HepG2 (cell line): ENCODE results near the gene PKP3. TPM values are rescaled to one million over a fixed set of nuclear protein-coding genes. Genes with fewer than 3 reads are reported as not detected.

Experiments
- FOXP4 ChIP-seq: sonication (generic); formaldehyde crosslinking; IDR thresholded peaks from 2 replicates; pipeline ENCODE4 v1.4.0; 2020; ENCODE audit warnings: missing genetic modification reagents
- HCFC1 ChIP-seq: fragments of 150-350 bp; IDR thresholded peaks from 2 replicates; pipeline ENCODE4 v1.6.1; 2014; ENCODE audit warnings: low read depth, low read length
- HDAC1 ChIP-seq: sonication (generic); formaldehyde crosslinking; IDR thresholded peaks from 2 replicates; pipeline ENCODE4 v1.5.1; 2020; ENCODE audit warnings: mild to moderate bottlenecking, missing genetic modification reagents
- HNRNPLL ChIP-seq: fragments of 200-400 bp; formaldehyde crosslinking; IDR thresholded peaks from 2 replicates; pipeline ENCODE4 v1.6.1; 2017; ENCODE audit warnings: mild to moderate bottlenecking, low read depth, low read length; ENCODE audit not compliant: poor library complexity, severe bottlenecking
- MEIS2 ChIP-seq: sonication (generic); formaldehyde crosslinking; IDR thresholded peaks from 2 replicates; pipeline ENCODE4 v1.9.0; 2021; ENCODE audit warnings: mild to moderate bottlenecking, missing genetic modification reagents
- MIER3 ChIP-seq: IDR thresholded peaks from 2 replicates; pipeline ENCODE4 v1.6.1; 2016; ENCODE audit warnings: missing compliant biosample characterization, borderline replicate concordance
- MTA1 ChIP-seq: sonication (generic); formaldehyde crosslinking; IDR thresholded peaks from 2 replicates; pipeline ENCODE4 v1.4.0; 2020; ENCODE audit warnings: missing genetic modification reagents, mild to moderate bottlenecking, borderline replicate concordance
- MTERF4 ChIP-seq: sonication (generic); formaldehyde crosslinking; IDR thresholded peaks from 2 replicates; pipeline ENCODE4 v1.8.0; 2023; ENCODE audit warnings: mild to moderate bottlenecking, missing genetic modification reagents
- NFAT5 ChIP-seq: sonication (generic); formaldehyde crosslinking; IDR thresholded peaks from 2 replicates; pipeline ENCODE4 v1.4.0; 2020; ENCODE audit warnings: missing genetic modification reagents
- NFE2L1 ChIP-seq: sonication (generic); formaldehyde crosslinking; IDR thresholded peaks from 2 replicates; pipeline ENCODE4 v1.4.0; 2020; ENCODE audit warnings: missing genetic modification reagents, mild to moderate bottlenecking, borderline replicate concordance
- NR2F2 ChIP-seq: IDR thresholded peaks from 2 replicates; pipeline ENCODE4 v1.6.1; 2012; ENCODE audit warnings: low read depth, inconsistent platforms, borderline replicate concordance
- RXRA ChIP-seq: sonication (generic); formaldehyde crosslinking; IDR thresholded peaks from 2 replicates; pipeline ENCODE4 v1.5.1; 2020; ENCODE audit warnings: missing genetic modification reagents
- TAF15 ChIP-seq: fragments of 200-400 bp; formaldehyde crosslinking; IDR thresholded peaks from one replicate; pipeline ENCODE4 v1.6.1; 2018; ENCODE audit warnings: mild to moderate bottlenecking, low read depth, low read length; ENCODE audit not compliant: poor library complexity, severe bottlenecking
- ZMYM2 ChIP-seq: sonication (generic); formaldehyde crosslinking; IDR thresholded peaks from 2 replicates; pipeline ENCODE4 v1.8.0; 2022; ENCODE audit warnings: mild to moderate bottlenecking, missing genetic modification reagents
- ZNF10 ChIP-seq: sonication (generic); formaldehyde crosslinking; IDR thresholded peaks from 2 replicates; pipeline ENCODE4 v1.4.0; 2020; ENCODE audit warnings: mild to moderate bottlenecking, low read depth, missing genetic modification reagents, borderline replicate concordance
- ZNF160 ChIP-seq: sonication (generic); formaldehyde crosslinking; IDR thresholded peaks from 2 replicates; pipeline ENCODE4 v1.8.0; 2022; ENCODE audit warnings: mild to moderate bottlenecking, inconsistent platforms, missing genetic modification reagents
- ZNF17 ChIP-seq: sonication (generic); formaldehyde crosslinking; IDR thresholded peaks from 2 replicates; pipeline ENCODE4 v1.5.0; 2020; ENCODE audit warnings: mild to moderate bottlenecking, missing genetic modification reagents
- ZNF296 ChIP-seq: sonication (generic); formaldehyde crosslinking; conservative IDR thresholded peaks from 2 replicates; pipeline ENCODE4 v1.5.0; 2020; ENCODE audit warnings: mild to moderate bottlenecking, missing genetic modification reagents
- ZNF530 ChIP-seq: sonication (generic); formaldehyde crosslinking; IDR thresholded peaks from 2 replicates; pipeline ENCODE4 v1.5.0; 2020; ENCODE audit warnings: low read depth, mild to moderate bottlenecking, missing genetic modification reagents
- ZNF660 ChIP-seq: sonication (generic); formaldehyde crosslinking; IDR thresholded peaks from 2 replicates; pipeline ENCODE4 v1.5.1; 2020; ENCODE audit warnings: mild to moderate bottlenecking, low read depth, missing genetic modification reagents, borderline replicate concordance
- ZNF766 ChIP-seq: sonication (generic); formaldehyde crosslinking; IDR thresholded peaks from 2 replicates; pipeline ENCODE4 v1.5.0; 2020; ENCODE audit warnings: missing genetic modification reagents, borderline replicate concordance
- polyA plus RNA-seq, 8 experiments: library from polyadenylated mRNA; depleted of rRNA in 3 of 8; stranded (reverse) in 7 of 8; unstranded in 1 of 8; fragments of >200 nt; fragmentation: Illumina TruSeq in 4 of 8; extraction: Trizol in 4 of 8; gene quantifications; 2 replicates each; pipeline versions ENCODE4 v1.2.1 to v1.2.3, GENCODE V29; 2011 to 2016; ENCODE audit warnings: low read depth in 4 of 8, missing spikeins in 1 of 8, mixed read lengths in 1 of 8; ENCODE audit not compliant: insufficient read depth in 1 of 8
- total RNA-seq, 5 experiments: library from RNA; depleted of rRNA; stranded (reverse); fragments of >200 nt; fragmentation: Illumina TruSeq; extraction: Trizol; gene quantifications; 2 replicates each; pipeline ENCODE4 v1.2.3, GENCODE V29; 2016; ENCODE audit warnings: low read depth in 1 of 5

Gene PKP3
- total and polyA plus RNA-seq, 2 of the 13 experiments (the other 11 are each of a cell fraction or from before 2014, with no cell fraction given) = 18.0 to 28.7 TPM

- peak; percentile 49 for TF ChIP-seq HNRNPLL
- no peak for TF ChIP-seq NR2F2
- peak; percentile 50; the same call in 1 of the 2 replicates for TF ChIP-seq MEIS2 (CRISPR knock-in tag)
- no peak for TF ChIP-seq ZNF160 (CRISPR knock-in tag)
- TF ChIP-seq ZNF766 (CRISPR knock-in tag) = no peak
- TF ChIP-seq HCFC1 = no peak
- TF ChIP-seq ZNF10 = no peak
- TF ChIP-seq NFAT5 (CRISPR knock-in tag) = peak; percentile 71; the same call in 1 of the 2 replicates
- TF ChIP-seq MTERF4 (CRISPR knock-in tag) = no peak
- 0 out of 2 replicates have a peak, but pooled peaks have one; percentile 26 for TF ChIP-seq FOXP4
- TF ChIP-seq TAF15 = no peak
- TF ChIP-seq ZNF660 (CRISPR knock-in tag) = no peak
- no peak for TF ChIP-seq MTA1 (CRISPR knock-in tag)
- no peak for TF ChIP-seq NFE2L1 (CRISPR knock-in tag)
- no peak for TF ChIP-seq ZMYM2
- TF ChIP-seq ZNF17 (CRISPR knock-in tag) = no peak
- TF ChIP-seq ZNF530 (CRISPR knock-in tag) = no peak
- no peak for TF ChIP-seq ZNF296 (CRISPR knock-in tag)
- no peak; the same call in 1 of the 2 replicates for TF ChIP-seq RXRA (CRISPR knock-in tag)
- no peak for TF ChIP-seq HDAC1 (CRISPR knock-in tag)
- TF ChIP-seq MIER3 (CRISPR knock-in tag) = no peak
These were observed 22.2 kb downstream of the PKP3 start (continued) for GRCh38 chr11:416051-416756.
